LNCAP (cell line): ENCODE data around the gene RPS10.

Experiments
- TF ChIP-seq, protein P1 (sequence below): fragments of 450-650 bp; IDR thresholded peaks from 2 replicates; pipeline ENCODE4 v1.5.1; 2017; ENCODE audit warnings: mild to moderate bottlenecking

The RPS10 gene

DNA sequence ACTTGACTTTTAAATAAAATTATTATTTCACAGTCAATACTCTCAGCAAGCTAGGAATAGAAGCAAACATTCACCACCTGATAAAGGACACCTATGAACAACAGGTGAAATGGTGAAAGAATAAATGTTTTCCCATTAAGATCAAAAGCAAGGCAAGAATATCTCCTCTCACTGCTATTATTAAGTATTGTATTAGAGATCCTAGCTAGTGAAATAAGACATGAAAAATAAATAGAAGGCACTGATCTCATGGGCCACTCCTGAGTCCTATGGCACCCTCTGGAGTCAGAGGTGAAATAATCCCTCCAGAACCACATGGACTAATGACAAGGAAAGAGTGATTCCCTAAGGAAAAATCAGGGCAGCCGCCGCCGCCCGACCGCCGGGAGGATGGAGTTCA, 29.4 kb downstream of the RPS10 start:
- TF ChIP-seq, protein P1, sequence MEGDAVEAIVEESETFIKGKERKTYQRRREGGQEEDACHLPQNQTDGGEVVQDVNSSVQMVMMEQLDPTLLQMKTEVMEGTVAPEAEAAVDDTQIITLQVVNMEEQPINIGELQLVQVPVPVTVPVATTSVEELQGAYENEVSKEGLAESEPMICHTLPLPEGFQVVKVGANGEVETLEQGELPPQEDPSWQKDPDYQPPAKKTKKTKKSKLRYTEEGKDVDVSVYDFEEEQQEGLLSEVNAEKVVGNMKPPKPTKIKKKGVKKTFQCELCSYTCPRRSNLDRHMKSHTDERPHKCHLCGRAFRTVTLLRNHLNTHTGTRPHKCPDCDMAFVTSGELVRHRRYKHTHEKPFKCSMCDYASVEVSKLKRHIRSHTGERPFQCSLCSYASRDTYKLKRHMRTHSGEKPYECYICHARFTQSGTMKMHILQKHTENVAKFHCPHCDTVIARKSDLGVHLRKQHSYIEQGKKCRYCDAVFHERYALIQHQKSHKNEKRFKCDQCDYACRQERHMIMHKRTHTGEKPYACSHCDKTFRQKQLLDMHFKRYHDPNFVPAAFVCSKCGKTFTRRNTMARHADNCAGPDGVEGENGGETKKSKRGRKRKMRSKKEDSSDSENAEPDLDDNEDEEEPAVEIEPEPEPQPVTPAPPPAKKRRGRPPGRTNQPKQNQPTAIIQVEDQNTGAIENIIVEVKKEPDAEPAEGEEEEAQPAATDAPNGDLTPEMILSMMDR = no peak

DNA sequence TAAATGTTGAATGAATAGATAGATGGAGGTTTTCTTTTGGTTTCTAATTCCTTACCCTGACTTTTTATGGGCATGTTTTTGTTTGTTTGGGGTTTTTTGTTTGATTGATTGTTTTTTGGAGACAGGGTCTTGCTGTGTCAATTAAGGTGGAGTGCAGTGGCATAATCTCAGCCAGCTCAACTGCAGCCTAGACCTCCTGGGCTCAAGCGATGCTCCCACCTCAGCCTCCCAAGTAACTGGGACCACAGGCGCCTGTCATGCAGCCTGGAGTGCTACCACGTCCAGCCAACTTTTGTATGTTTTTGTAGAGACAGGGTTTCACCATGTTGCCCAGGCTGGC, 31.9 kb downstream of the RPS10 start:
- TF ChIP-seq, protein P1 = no peak

- TF ChIP-seq, protein P1 = no peak
Observed at GRCh38 chr6:34393191-34393965, 32.5 kb downstream of the RPS10 start.

DNA sequence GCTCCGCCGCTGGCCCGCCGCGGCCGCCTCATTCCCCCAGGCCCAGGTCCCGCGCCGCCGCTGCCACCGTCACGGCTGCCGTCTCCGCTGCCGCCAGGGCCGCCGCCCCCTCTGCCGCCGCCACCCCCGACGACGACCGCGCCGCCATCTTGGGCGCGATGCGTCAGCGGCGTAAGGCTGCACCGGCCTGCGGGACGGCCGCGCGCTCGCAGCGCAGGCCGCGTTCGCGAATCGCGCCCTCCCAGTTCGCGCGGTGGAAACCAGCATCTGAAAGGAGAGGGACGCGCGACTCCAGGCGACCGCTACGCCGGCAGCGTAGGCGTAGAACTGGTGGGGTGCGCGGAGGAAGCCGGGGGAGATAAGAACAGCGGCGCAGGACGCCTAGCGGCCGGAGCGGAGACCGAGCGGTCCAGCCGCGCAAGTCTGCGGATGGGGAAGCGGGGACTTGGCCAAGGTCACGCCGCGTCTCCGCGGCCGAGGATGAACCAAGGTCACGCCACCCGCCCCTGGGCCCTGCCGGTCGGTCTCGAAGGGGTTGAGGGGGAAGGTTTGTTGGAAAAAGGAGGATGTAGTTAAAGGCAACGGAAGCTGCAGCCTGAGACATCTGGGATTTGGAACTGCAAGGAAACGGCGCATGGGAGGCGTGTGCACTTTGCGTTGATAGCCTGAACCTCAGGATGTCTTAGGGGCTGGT, 33.2 kb downstream of the RPS10 start, which contains the start of gene NUDT3:
Gene NUDT3, minus strand, starts transcription at position 173 of the 694 bp plus-strand sequence. CDS start 307 bp downstream, outside the sequence.
- TF ChIP-seq, protein P1 = peak; percentile 62

DNA sequence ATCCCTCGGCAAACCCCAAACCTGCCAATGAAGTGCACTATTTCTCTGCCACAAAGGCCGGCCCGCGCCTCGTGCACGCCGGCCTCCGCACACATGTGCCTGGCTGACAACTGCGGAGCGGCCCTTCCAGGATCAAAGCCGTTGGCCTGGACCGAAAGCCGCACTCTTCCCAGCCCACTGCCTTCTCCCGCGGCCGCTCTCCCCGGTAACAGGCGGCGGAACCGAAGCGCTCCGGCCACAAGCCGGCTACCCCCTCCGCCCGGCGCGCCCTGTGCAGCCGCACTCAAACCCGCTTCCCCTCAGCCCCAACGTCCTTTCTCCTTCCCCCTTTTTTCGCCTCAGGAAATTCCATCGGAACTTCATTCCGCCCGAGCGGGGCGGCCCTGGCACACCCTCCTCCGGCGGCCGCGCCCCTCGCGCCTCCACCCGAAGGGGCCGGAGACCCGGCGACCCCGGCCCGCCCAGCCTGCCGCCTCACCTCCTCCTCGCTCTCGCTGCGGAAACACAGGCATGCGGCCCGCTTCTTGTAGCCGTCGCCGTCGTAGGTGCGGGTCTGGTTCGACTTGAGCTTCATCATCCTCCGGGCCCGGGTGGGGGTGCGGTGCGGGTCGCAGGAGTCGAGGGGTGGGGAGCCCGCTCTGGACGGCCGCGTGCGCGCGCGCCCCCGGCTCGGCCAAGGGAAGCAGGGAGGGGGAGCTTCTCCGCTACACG, 33.9 kb downstream of the RPS10 start:
- TF ChIP-seq, protein P1 = no peak

GRCh38 chr6:34391473-34391785, 34.4 kb downstream of the RPS10 start:
- TF ChIP-seq, protein P1 = no peak

GRCh38 chr6:34390531-34391472, 35.1 kb downstream of the RPS10 start:
- TF ChIP-seq, protein P1 = no peak
